GM12874 (cell line): ENCODE measurements around the gene AKR1B1.

Experiments used
- TF ChIP-seq, protein P1 (sequence below): IDR thresholded peaks from 2 replicates; pipeline ENCODE4 v1.5.1; 2011; ENCODE audit warnings: low read depth, mild to moderate bottlenecking, control low read depth, low read length, moderate library complexity; ENCODE audit not compliant: insufficient read depth

The AKR1B1 gene

DNA sequence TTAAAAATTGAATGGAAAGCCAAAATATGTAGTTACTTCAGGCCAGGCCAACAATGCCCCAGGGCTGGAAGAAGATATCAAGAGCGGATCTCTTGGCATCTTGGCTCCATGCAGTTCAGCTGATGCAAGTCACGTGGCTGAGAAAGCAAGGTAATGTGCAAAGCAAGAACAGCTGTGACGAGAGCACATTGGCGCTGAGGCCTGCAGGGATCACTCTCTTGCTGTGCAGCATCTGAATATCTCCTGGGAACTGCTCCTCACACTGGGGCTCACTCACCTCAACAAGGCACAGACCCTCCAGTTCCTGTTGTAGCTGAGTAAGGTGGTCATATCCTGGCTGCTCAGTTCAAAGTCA lies 14.0 kb downstream of the AKR1B1 start:
- TF ChIP-seq, protein P1, sequence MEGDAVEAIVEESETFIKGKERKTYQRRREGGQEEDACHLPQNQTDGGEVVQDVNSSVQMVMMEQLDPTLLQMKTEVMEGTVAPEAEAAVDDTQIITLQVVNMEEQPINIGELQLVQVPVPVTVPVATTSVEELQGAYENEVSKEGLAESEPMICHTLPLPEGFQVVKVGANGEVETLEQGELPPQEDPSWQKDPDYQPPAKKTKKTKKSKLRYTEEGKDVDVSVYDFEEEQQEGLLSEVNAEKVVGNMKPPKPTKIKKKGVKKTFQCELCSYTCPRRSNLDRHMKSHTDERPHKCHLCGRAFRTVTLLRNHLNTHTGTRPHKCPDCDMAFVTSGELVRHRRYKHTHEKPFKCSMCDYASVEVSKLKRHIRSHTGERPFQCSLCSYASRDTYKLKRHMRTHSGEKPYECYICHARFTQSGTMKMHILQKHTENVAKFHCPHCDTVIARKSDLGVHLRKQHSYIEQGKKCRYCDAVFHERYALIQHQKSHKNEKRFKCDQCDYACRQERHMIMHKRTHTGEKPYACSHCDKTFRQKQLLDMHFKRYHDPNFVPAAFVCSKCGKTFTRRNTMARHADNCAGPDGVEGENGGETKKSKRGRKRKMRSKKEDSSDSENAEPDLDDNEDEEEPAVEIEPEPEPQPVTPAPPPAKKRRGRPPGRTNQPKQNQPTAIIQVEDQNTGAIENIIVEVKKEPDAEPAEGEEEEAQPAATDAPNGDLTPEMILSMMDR = no peak

- TF ChIP-seq, protein P1 = no peak
Observed at GRCh38 chr7:134444198-134444960, 14.5 kb downstream of the AKR1B1 start.

DNA sequence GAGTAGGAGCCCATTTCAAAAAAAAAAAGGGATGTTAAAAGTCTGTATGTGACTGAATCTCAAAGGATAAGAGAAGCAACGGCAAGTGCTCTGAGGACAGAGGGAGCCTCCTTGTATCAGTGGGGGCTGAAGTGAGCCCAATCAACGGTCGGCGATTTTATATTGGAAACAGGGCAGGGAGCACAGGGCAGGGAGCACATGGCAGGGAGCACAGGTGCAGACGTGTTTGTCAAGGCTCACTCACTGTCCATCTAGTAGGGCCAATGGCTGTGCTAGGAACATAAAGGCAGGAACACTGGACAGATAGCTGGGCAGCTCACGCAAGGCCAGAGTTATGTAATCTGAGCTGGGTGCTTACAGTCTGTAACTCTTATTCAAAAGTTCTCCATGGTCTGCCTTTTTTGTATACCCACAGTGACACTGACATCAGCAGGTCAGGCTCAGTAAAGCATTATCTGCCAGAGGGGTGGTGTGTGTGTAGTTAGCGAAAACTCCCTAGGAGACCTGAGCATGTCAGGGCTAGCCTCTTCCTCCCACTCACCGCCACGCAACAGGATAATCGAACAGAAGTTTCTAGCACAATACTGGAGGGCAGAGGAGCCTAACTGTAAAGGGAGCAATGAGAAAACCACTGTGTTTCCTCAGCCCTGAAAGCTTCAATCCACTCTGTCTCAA lies 15.4 kb downstream of the AKR1B1 start:
- TF ChIP-seq, protein P1 = no peak

- TF ChIP-seq, protein P1 = no peak
Observed at GRCh38 chr7:134442441-134443220, 16.3 kb downstream of the AKR1B1 start.

DNA sequence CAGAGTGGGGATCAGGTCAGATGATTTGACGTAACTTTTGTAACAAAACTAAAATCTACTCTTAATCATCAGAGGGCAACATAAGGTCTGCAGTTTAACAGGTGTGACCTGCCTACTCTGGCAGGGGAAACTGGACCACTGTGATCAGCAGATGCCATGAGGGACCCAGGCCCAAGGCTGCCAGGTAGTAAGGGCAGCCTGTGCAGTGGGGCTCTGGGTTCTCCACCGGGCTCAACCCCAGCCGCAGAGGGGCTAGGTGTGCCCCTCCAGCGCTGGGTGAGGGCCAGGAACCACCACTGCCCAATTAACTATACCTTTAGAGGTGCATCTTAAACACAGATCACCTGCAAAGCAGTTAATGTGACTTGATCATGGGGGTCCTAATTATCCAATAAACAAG lies 17.6 kb downstream of the AKR1B1 start:
- TF ChIP-seq, protein P1 = no peak

DNA sequence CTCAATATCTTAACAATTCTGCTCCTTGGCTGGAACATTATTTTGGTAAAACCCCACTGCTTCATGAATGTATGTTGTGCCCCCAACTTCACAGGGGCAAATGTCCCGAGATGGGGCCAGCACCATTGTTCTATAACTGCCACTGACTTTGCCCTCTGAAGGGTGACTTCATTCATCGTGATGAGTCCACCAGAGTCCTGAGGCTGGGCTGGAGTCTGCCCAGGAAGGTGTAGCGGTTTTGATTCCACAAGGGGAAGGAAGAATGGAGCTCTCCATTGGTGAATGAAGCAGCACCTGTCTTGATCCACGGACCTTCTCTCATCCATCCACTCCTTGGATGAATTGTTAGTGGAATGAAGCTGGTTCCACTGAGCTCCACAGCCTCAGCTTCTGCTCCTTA lies 18.4 kb downstream of the AKR1B1 start:
- TF ChIP-seq, protein P1 = no peak

DNA sequence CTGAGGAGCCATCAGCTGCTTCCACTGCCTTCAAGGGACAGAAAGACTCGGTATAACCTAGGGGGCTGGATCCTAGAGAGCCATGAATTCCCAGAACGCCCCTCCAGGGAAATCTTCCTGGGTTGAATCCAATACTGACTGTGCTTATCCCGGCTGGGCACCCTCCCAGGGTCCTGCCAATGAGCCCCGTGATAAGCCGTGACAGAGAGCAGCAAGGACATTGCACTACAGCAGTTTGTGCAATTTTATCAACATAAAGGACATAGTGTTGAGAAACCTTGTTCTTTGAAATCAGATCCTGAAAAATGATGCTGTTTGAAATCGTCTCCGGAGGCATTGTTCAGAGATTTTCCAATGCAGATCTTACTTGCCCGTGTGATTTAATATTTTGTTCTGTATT lies 18.8 kb downstream of the AKR1B1 start:
- TF ChIP-seq, protein P1 = no peak
